CD4-positive, alpha-beta T cell treated with Interleukin-17A for 1 hour (primary cell): Measurements from ENCODE around the gene CES2.
"Not testable (repeated sequence)": the region's sequence is repeated elsewhere in the genome, so short reads cannot be mapped to it uniquely, and the experiment has no call there.

Source experiments
- DNase-seq: peaks from one replicate; pipeline ENCODE4 v3.0.0-alpha.2; 2020

Gene CES2

GRCh38 chr16:66935314-66936011, at the start of gene CES2:
CES2 (plus strand) TSS chr16:66935516; CDS start chr16:66935636, 120 bp downstream.
- no peak for DNase-seq

- DNase-seq: no peak
These were observed 49.0 kb upstream of the CES2 start for GRCh38 chr16:66886321-66886720.

GRCh38 chr16:66886914-66887313, 48.4 kb upstream of the CES2 start:
- no peak for DNase-seq

GRCh38 chr16:66888647-66889615, 46.4 kb upstream of the CES2 start:
- no peak for DNase-seq

GRCh38 chr16:66889622-66890021, 45.7 kb upstream of the CES2 start:
- no peak for DNase-seq

GRCh38 chr16:66890799-66891198, 44.5 kb upstream of the CES2 start:
- DNase-seq: no peak

- no peak for DNase-seq
These were observed 44.0 kb upstream of the CES2 start for GRCh38 chr16:66891360-66891759.

GRCh38 chr16:66891797-66892196, 43.5 kb upstream of the CES2 start:
- no peak for DNase-seq

- no peak for DNase-seq
These were observed 41.3 kb upstream of the CES2 start for GRCh38 chr16:66894055-66894454.

- DNase-seq: peak; percentile 70
These were observed 40.2 kb upstream of the CES2 start for GRCh38 chr16:66894948-66895688.

GRCh38 chr16:66895689-66895979, 39.7 kb upstream of the CES2 start:
- DNase-seq: no peak

GRCh38 chr16:66895999-66896398, 39.3 kb upstream of the CES2 start:
- no peak for DNase-seq

GRCh38 chr16:66896682-66897081, 38.6 kb upstream of the CES2 start:
- not testable (repeated sequence) for DNase-seq

- DNase-seq: no peak
These were observed 37.1 kb upstream of the CES2 start for GRCh38 chr16:66898207-66898606.

- DNase-seq: no peak
These were observed 36.4 kb upstream of the CES2 start for GRCh38 chr16:66898933-66899309.

- DNase-seq: no peak
These were observed 35.9 kb upstream of the CES2 start for GRCh38 chr16:66899310-66899944.

- no peak for DNase-seq
These were observed 35.2 kb upstream of the CES2 start for GRCh38 chr16:66899945-66900710.

- no peak for DNase-seq
These were observed 34.4 kb upstream of the CES2 start for GRCh38 chr16:66900721-66901441.

GRCh38 chr16:66901626-66902025, 33.7 kb upstream of the CES2 start:
- DNase-seq: no peak

- no peak for DNase-seq
These were observed 32.4 kb upstream of the CES2 start for GRCh38 chr16:66902648-66903543.
